HEK293T (cell line): ENCODE data around the gene TUT1.
A peak's percentile ranks its signal among the peaks of the same experiment; 100 is the strongest.
"Not testable (repeated sequence)": the region's sequence is repeated elsewhere in the genome, so short reads cannot be mapped to it uniquely, and the experiment has no call there.

ENCODE experiments used
- CTCF ChIA-PET: fragments of 350-600 bp; formaldehyde crosslinking; extraction: SDS; loops from one replicate; lab custom pipeline; 2021; ENCODE audit warnings: antibody characterized with exemption, inconsistent platforms; lab: Yijun Ruan, JAX
- POLR2A ChIA-PET: fragments of 350-600 bp; formaldehyde crosslinking; extraction: SDS; loops from one replicate; lab custom pipeline; 2020; ENCODE audit warnings: antibody characterized with exemption, inconsistent platforms; lab: Yijun Ruan, JAX
- DNase-seq: peaks from one replicate; pipeline ENCODE4 v3.0.0; 2012; ENCODE audit warnings: mixed read lengths; ENCODE audit errors: extremely low spot score
- ARNT ChIP-seq: fragments of 450-650 bp; IDR thresholded peaks from 2 replicates; pipeline ENCODE4 v1.6.1; 2017; ENCODE audit warnings: mild to moderate bottlenecking
- BHLHE40 ChIP-seq: fragments of 450-650 bp; IDR thresholded peaks from 2 replicates; pipeline ENCODE4 v1.6.1; 2016; ENCODE audit warnings: mild to moderate bottlenecking, moderate library complexity, borderline replicate concordance
- CTBP1 ChIP-seq: fragments of 450-650 bp; IDR thresholded peaks from 2 replicates; pipeline ENCODE4 v1.6.1; 2016; ENCODE audit warnings: borderline replicate concordance
- ELF4 ChIP-seq: fragments of 450-650 bp; IDR thresholded peaks from 2 replicates; pipeline ENCODE4 v1.6.1; 2017; ENCODE audit warnings: antibody characterized with exemption
- FOXA1 ChIP-seq: fragments of 450-650 bp; IDR thresholded peaks from 2 replicates; pipeline ENCODE4 v1.6.1; 2016; ENCODE audit warnings: mild to moderate bottlenecking
- FOXK2 ChIP-seq: fragments of 450-650 bp; IDR thresholded peaks from 2 replicates; pipeline ENCODE4 v1.6.1; 2016; ENCODE audit warnings: mild to moderate bottlenecking
- FOXM1 ChIP-seq: fragments of 450-650 bp; IDR thresholded peaks from 2 replicates; pipeline ENCODE4 v1.6.1; 2017; ENCODE audit warnings: mild to moderate bottlenecking, borderline replicate concordance
- HDGF ChIP-seq: fragments of 450-650 bp; IDR thresholded peaks from 2 replicates; pipeline ENCODE4 v1.6.1; 2017; ENCODE audit warnings: antibody characterized with exemption, borderline replicate concordance
- L3MBTL2 ChIP-seq: fragments of 450-650 bp; conservative IDR thresholded peaks from 2 replicates; pipeline ENCODE4 v1.6.1; 2016; ENCODE audit warnings: mild to moderate bottlenecking
- LEF1 ChIP-seq: fragments of 450-650 bp; IDR thresholded peaks from 2 replicates; pipeline ENCODE4 v1.6.1; 2017; ENCODE audit warnings: mild to moderate bottlenecking, borderline replicate concordance
- NFRKB ChIP-seq: fragments of 450-650 bp; IDR thresholded peaks from 2 replicates; pipeline ENCODE4 v1.6.1; 2016; ENCODE audit warnings: mild to moderate bottlenecking, moderate library complexity
- SP1 ChIP-seq: fragments of 450-650 bp; IDR thresholded peaks from 2 replicates; pipeline ENCODE4 v1.6.1; 2017
- SUZ12 ChIP-seq: fragments of 450-650 bp; IDR thresholded peaks from 2 replicates; pipeline ENCODE4 v1.6.1; 2016; ENCODE audit warnings: mild to moderate bottlenecking
- TARDBP ChIP-seq: fragments of 450-650 bp; IDR thresholded peaks from 2 replicates; pipeline ENCODE4 v1.6.1; 2016
- ZNF384 ChIP-seq: fragments of 450-650 bp; IDR thresholded peaks from 2 replicates; pipeline ENCODE4 v1.6.1; 2016
- TF ChIP-seq, protein P1 (sequence below): fragments of 450-650 bp; IDR thresholded peaks from 2 replicates; pipeline ENCODE4 v1.6.1; 2016

Gene TUT1

GRCh38 chr11:62621027-62621566, 29.8 kb upstream of the TUT1 start:
- TF ChIP-seq L3MBTL2, result no peak
- TF ChIP-seq SUZ12, result no peak
- TF ChIP-seq HDGF, result no peak
- POLR2A ChIA-PET, result interaction anchor here (0.6 to 4.6 kb wide), 17 partner anchors 9 to 220 kb away, joined by 3 to 61 read pairs (median 5); partner anchors contain the start of genes C11orf98, CSKMT, EEF1G and GANAB
- CTCF ChIA-PET, result interaction anchor here (1.2 kb wide), 1 partner anchor 9 kb away, joined by 7 read pairs; no protein-coding TSS in a partner anchor
- DNase-seq, result no peak

DNA sequence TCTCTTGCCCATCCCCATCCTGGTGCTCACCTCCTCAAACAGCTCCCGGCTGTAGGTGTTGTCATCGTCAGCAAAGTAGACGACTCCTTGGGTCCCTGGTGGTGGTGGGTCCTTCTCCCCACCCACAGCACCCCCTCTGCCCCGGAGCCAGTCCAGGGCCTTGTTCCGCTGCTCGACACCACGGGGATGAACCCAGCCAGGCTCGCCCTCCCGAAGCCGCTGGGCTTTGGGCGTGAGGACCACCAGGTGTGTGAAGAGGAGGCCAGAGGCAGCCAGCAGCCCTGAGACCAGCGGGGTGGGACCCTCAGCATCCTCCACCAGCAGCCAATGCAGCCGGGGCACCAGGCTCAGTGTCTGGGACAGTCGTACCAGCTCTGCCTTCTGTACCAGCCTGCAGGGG, 25.6 kb upstream of the TUT1 start:
- CTCF ChIA-PET, result interaction anchor here (0.6 kb wide), 1 partner anchor 15 kb away, joined by 4 read pairs; the partner anchor contains the start of gene MTA2
- DNase-seq, result not testable (repeated sequence)
- POLR2A ChIA-PET, result interaction anchor here (3.6 kb wide), 1 partner anchor 25 kb away, joined by 19 read pairs; the partner anchor contains the start of gene TUT1

DNA sequence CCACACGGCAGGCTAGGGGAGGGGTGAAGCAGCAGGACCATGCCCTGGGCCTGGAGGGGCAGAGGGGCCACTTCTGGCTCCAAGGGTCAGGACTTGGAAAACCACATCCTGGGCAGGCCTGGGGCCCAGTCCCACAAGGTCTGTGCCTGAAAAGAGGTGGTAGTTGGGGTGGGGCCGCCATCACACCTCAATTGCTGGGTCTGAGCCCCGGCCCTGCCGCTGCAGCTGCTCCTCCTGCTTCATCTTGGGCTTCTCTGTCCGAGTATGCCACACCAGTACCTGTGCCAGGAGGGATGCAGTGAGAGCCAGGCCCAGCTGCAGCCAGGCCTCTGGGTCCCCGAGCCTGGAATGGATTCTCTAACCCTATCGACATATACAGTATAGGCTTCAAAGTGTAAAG, 24.2 kb upstream of the TUT1 start:
- CTCF ChIA-PET, result no interaction called here
- no peak for DNase-seq
- POLR2A ChIA-PET, result interaction anchor here (1.0 to 2.1 kb wide), 3 partner anchors 24 to 56 kb away, joined by 4 to 6 read pairs (median 5); partner anchors contain the start of genes INTS5, LBHD1, TUT1 and UQCC3
- TF ChIP-seq LEF1 (no peak), FOXM1 (no peak), HDGF (no peak), SP1 (no peak), NFRKB (no peak), SUZ12 (no peak), BHLHE40 (no peak), ELF4 (no peak), ARNT (no peak), L3MBTL2 (no peak)

DNA sequence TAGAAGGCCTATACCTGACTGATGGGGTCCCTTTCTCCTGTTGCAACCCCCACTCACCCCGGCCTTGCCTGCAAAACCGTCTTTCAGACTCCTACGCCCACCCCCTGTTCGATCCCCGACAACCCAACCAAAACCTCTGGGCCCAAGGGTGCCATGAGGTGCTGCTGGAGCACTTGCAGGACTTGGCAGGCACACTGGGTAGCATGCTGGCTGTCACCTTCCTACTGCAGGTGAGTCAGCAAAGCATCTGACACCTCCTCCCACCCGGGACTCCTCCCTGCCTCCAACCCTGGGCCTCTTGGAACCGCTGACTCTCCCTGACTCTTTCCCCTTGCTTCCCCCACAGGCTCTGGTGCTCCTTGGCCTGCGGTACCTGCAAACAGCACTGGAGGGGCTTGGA, 23.0 kb upstream of the TUT1 start:
- POLR2A ChIA-PET, result interaction anchor here (2.1 kb wide), 1 partner anchor 23 kb away, joined by 6 read pairs; the partner anchor contains the start of gene TUT1
- TF ChIP-seq CTBP1, result no peak
- TF ChIP-seq NFRKB, result no peak
- TF ChIP-seq SP1, result no peak
- no peak for TF ChIP-seq ARNT
- TF ChIP-seq SUZ12, result no peak
- no peak for TF ChIP-seq ELF4
- no peak for TF ChIP-seq FOXM1
- TF ChIP-seq LEF1, result no peak
- no peak for TF ChIP-seq FOXA1
- TF ChIP-seq, protein P1, sequence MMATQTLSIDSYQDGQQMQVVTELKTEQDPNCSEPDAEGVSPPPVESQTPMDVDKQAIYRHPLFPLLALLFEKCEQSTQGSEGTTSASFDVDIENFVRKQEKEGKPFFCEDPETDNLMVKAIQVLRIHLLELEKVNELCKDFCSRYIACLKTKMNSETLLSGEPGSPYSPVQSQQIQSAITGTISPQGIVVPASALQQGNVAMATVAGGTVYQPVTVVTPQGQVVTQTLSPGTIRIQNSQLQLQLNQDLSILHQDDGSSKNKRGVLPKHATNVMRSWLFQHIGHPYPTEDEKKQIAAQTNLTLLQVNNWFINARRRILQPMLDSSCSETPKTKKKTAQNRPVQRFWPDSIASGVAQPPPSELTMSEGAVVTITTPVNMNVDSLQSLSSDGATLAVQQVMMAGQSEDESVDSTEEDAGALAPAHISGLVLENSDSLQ, result no peak
- TF ChIP-seq FOXK2, result no peak
- TF ChIP-seq BHLHE40, result no peak
- TF ChIP-seq ZNF384, result no peak
- TF ChIP-seq TARDBP, result no peak
- TF ChIP-seq HDGF, result no peak
- no peak for TF ChIP-seq L3MBTL2
- CTCF ChIA-PET, result no interaction called here
- no peak for DNase-seq

DNA sequence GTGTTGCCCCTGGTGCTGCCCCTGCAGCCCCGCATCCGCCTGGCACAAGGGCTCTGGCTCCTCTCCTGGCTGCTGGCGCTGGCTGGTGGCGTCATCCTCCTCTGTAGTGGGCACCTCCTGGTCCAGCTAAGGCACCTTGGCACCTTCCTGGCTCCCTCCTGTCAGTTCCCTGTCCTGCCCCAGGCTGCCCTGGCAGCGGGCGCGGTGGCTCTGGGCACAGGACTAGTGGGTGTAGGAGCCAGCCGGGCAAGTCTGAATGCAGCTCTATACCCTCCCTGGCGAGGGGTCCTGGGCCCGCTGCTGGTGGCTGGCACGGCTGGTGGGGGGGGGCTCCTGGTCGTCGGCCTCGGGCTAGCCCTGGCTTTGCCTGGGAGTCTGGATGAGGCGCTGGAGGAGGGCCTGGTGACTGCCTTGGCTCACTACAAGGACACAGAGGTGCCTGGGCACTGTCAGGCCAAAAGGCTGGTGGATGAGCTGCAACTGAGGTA, 22.0 kb upstream of the TUT1 start:
- ChIA-PET CTCF (interaction anchor here (0.8 kb wide), 1 partner anchor 9 kb away, joined by 3 read pairs; no protein-coding TSS in a partner anchor), POLR2A (interaction anchor here (1.0 to 3.0 kb wide), 3 partner anchors 9 to 21 kb away, joined by 4 to 21 read pairs (median 4); partner anchors contain the start of genes B3GAT3, MTA2 and TUT1)
- DNase-seq, result no peak
- no peak for TF ChIP-seq BHLHE40
- TF ChIP-seq NFRKB, result no peak
- TF ChIP-seq CTBP1, result no peak
- TF ChIP-seq ZNF384, result no peak
- TF ChIP-seq FOXA1, result no peak
- no peak for TF ChIP-seq L3MBTL2
- TF ChIP-seq HDGF, result no peak
- no peak for TF ChIP-seq FOXK2
- no peak for TF ChIP-seq ELF4
- TF ChIP-seq TARDBP, result no peak
- TF ChIP-seq, protein P1, result no peak
- TF ChIP-seq LEF1, result no peak
- no peak for TF ChIP-seq FOXM1

DNA sequence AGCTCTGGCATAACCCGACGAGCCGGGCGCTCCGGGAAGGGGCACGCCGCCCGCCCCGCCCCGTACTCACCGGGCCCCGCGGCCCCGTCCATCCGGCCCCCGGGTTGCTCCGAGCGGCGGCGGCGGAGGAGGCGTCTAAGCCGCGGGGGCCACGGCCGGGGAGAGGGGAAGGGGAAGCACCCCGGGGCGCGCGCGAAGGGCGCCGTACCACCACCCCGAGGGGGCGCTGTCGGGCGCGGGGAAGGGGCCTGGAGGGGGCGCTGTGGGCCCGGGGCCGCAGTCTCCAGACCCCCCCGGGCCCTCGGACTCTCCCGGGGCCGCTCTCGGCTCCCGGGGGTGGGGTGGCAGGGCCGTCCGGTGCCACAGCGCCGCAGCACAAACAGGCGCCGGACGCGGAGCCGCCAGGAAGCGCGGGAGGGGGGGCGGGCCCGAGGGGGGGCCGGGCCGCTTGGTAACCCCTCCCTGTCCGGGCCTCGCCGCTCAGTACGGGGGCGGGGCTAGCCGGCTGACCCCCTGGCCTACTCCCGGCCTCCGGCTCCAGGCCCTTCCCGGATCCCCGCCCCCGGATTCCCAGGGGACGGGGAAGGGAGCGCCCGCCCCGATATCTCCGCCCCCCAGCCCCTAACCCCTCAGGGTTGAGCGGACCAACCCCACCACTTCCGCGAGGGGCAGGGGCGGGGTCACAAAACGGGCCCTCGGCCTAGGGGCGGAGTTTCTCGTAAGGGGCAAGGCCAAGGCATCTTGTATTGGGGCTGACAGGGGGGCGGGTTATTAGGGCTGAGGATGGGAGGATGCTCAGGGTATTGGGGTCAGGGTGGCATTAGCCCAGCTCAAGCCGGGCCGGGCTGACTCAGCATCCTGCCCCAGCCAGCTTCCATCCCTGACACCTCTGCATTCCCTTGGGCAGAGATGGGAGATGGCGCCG, 21.3 kb upstream of the TUT1 start, which contains the start of the genes EML3 and ROM1:
Gene EML3 (minus strand): TSS at position 410 of the 925 bp plus-strand sequence. CDS start 318 bp downstream, at position 92.
Gene ROM1 (plus strand): TSS at position 892 of the 925 bp plus-strand sequence. CDS start 25 bp downstream, at position 917.
- DNase-seq, result peak; percentile 76
- POLR2A ChIA-PET, result interaction anchor here (0.6 to 3.0 kb wide), 16 partner anchors 9 to 229 kb away, joined by 3 to 21 read pairs (median 4); partner anchors contain the start of genes B3GAT3, C11orf98, CSKMT and GANAB
- TF ChIP-seq FOXM1 (peak; percentile 84; the same call in 1 of the 2 replicates), CTBP1 (no peak), LEF1 (0 out of 2 replicates have a peak, but pooled peaks have one; percentile 48)

More for the DNA sequence above, 21.3 kb upstream of the TUT1 start, which contains the start of the genes EML3 and ROM1:
- CTCF ChIA-PET, result interaction anchor here (0.7 to 1.8 kb wide), 9 partner anchors 8 to 249 kb away, joined by 3 to 16 read pairs (median 5); partner anchors contain the start of genes MTA2 and TUT1
